Measurements from ENCODE around the gene SIPA1L3.
"Not testable (repeated sequence)": the region's sequence is repeated elsewhere in the genome, so short reads cannot be mapped to it uniquely, and the experiment has no call there.

Gene SIPA1L3

GRCh38 chr19:38213469-38213868 lies 306.5 kb downstream of the SIPA1L3 start:
- no peak for DNase-seq (ENCODE audit: low read depth in 2 of 2)

GRCh38 chr19:38213911-38214625 lies 307.1 kb downstream of the SIPA1L3 start:
- DNase-seq (ENCODE audit: low read depth in 2 of 2): peak; percentile 78 to 82

- DNase-seq (ENCODE audit: low read depth in 2 of 2): no peak
Observed at GRCh38 chr19:38216785-38217641, 310.0 kb downstream of the SIPA1L3 start.

GRCh38 chr19:38218204-38218603 lies 311.2 kb downstream of the SIPA1L3 start:
- no peak for DNase-seq (ENCODE audit: low read depth in 2 of 2)

- DNase-seq (ENCODE audit: low read depth in 2 of 2): no peak
Observed at GRCh38 chr19:38219221-38219620, 312.2 kb downstream of the SIPA1L3 start.

GRCh38 chr19:38221421-38221820 lies 314.4 kb downstream of the SIPA1L3 start:
- no peak for DNase-seq (ENCODE audit: low read depth in 2 of 2)

GRCh38 chr19:38221919-38222830 lies 315.2 kb downstream of the SIPA1L3 start:
- no peak for DNase-seq (ENCODE audit: low read depth in 2 of 2)

GRCh38 chr19:38223119-38223523 lies 316.1 kb downstream of the SIPA1L3 start:
- no peak for DNase-seq (ENCODE audit: low read depth in 2 of 2)

- DNase-seq (ENCODE audit: low read depth in 2 of 2): no peak
Observed at GRCh38 chr19:38223617-38224013, 316.6 kb downstream of the SIPA1L3 start.

GRCh38 chr19:38224014-38224862 lies 317.2 kb downstream of the SIPA1L3 start, which contains the start of gene DPF1:
TSS of gene DPF1 (minus strand) at chr19:38224222. CDS start at chr19:38224142, 80 bp downstream.
- peak; percentile 45 to 70 for DNase-seq (ENCODE audit: low read depth in 2 of 2)

- not testable (repeated sequence) for DNase-seq (ENCODE audit: low read depth in 2 of 2)
Observed at GRCh38 chr19:38224863-38225218, 317.8 kb downstream of the SIPA1L3 start.

GRCh38 chr19:38227287-38228004 lies 320.4 kb downstream of the SIPA1L3 start:
- no peak for DNase-seq (ENCODE audit: low read depth in 2 of 2)

GRCh38 chr19:38228005-38228377 lies 321.0 kb downstream of the SIPA1L3 start:
- no peak for DNase-seq (ENCODE audit: low read depth in 2 of 2)

GRCh38 chr19:38228491-38229439 lies 321.8 kb downstream of the SIPA1L3 start:
- no peak for DNase-seq (ENCODE audit: low read depth in 2 of 2)

- peak; percentile 63 to 76 for DNase-seq (ENCODE audit: low read depth in 2 of 2)
Observed at GRCh38 chr19:38229585-38230073, 322.6 kb downstream of the SIPA1L3 start.

GRCh38 chr19:38230506-38231133 lies 323.6 kb downstream of the SIPA1L3 start:
- not testable (repeated sequence) for DNase-seq (ENCODE audit: low read depth in 2 of 2)

- DNase-seq (ENCODE audit: low read depth in 2 of 2): no peak
Observed at GRCh38 chr19:38231918-38232317, 324.9 kb downstream of the SIPA1L3 start.

- peak; percentile 60 to 64 for DNase-seq (ENCODE audit: low read depth in 2 of 2)
Observed at GRCh38 chr19:38233740-38234251, 326.8 kb downstream of the SIPA1L3 start.
